Measurements from ENCODE around the gene ASPM.

Gene ASPM

GRCh38 chr1:197146101-197147095, at the start of gene ASPM:
Gene ASPM (minus strand): TSS chr1:197146669. CDS start chr1:197146437, 232 bp downstream.
- peak; percentile 77 to 87 for DNase-seq (ENCODE audit: low read depth in 2 of 2)

GRCh38 chr1:197195100-197195499, 48.6 kb upstream of the ASPM start:
- DNase-seq (ENCODE audit: low read depth in 2 of 2): no peak

GRCh38 chr1:197184190-197184589, 37.7 kb upstream of the ASPM start:
- DNase-seq (ENCODE audit: low read depth in 2 of 2): no peak

- no peak for DNase-seq (ENCODE audit: low read depth in 2 of 2)
Measured at GRCh38 chr1:197183195-197183748, 36.8 kb upstream of the ASPM start.

GRCh38 chr1:197182716-197183115, 36.2 kb upstream of the ASPM start:
- no peak for DNase-seq (ENCODE audit: low read depth in 2 of 2)

GRCh38 chr1:197181982-197182381, 35.5 kb upstream of the ASPM start:
- DNase-seq (ENCODE audit: low read depth in 2 of 2): no peak

- no peak for DNase-seq (ENCODE audit: low read depth in 2 of 2)
Measured at GRCh38 chr1:197180252-197180878, 33.9 kb upstream of the ASPM start.

GRCh38 chr1:197178998-197179397, 32.5 kb upstream of the ASPM start:
- no peak for DNase-seq (ENCODE audit: low read depth in 2 of 2)

- DNase-seq (ENCODE audit: low read depth in 2 of 2): no peak
Measured at GRCh38 chr1:197174818-197175217, 28.3 kb upstream of the ASPM start.

- DNase-seq (ENCODE audit: low read depth in 2 of 2): no peak
Measured at GRCh38 chr1:197173571-197174507, 27.4 kb upstream of the ASPM start.

- no peak for DNase-seq (ENCODE audit: low read depth in 2 of 2)
Measured at GRCh38 chr1:197171531-197171930, 25.1 kb upstream of the ASPM start.

GRCh38 chr1:197170538-197170937, 24.1 kb upstream of the ASPM start:
- no peak for DNase-seq (ENCODE audit: low read depth in 2 of 2)

GRCh38 chr1:197159461-197159860, 13.0 kb upstream of the ASPM start:
- no peak for DNase-seq (ENCODE audit: low read depth in 2 of 2)

- no peak for DNase-seq (ENCODE audit: low read depth in 2 of 2)
Measured at GRCh38 chr1:197156692-197157091, 10.2 kb upstream of the ASPM start.

GRCh38 chr1:197152662-197153061, 6.2 kb upstream of the ASPM start:
- no peak for DNase-seq (ENCODE audit: low read depth in 2 of 2)

GRCh38 chr1:197151185-197151584, 4.7 kb upstream of the ASPM start:
- DNase-seq (ENCODE audit: low read depth in 2 of 2): no peak

- no peak for DNase-seq (ENCODE audit: low read depth in 2 of 2)
Measured at GRCh38 chr1:197150336-197151005, 4.0 kb upstream of the ASPM start.

GRCh38 chr1:197149340-197149739, 2.9 kb upstream of the ASPM start:
- DNase-seq (ENCODE audit: low read depth in 2 of 2): no peak

- no peak for DNase-seq (ENCODE audit: low read depth in 2 of 2)
Measured at GRCh38 chr1:197145446-197146024, 934 bp downstream of the ASPM start.

GRCh38 chr1:197144570-197145325, 1.7 kb downstream of the ASPM start:
- DNase-seq (ENCODE audit: low read depth in 2 of 2): no peak

Measured in stimulated activated CD8-positive, alpha-beta memory T cell treated with anti-CD3 and anti-CD28 coated beads, Interleukin-7, amount 100 ng/mL, for 1 hour (primary cell).